NCI-H526 (cell line): ENCODE results near the gene NOMO2.
"Not testable (repeated sequence)": the region's sequence is repeated elsewhere in the genome, so short reads cannot be mapped to it uniquely, and the experiment has no call there.

Experiments
- DNase-seq, 2 experiments: peaks; one replicate each; lab custom pipeline; 2025; lab: John Stamatoyannopoulos, UW

The NOMO2 gene

GRCh38 chr16:18522637-18523036 lies 39.3 kb downstream of the NOMO2 start:
- not testable (repeated sequence) for DNase-seq

GRCh38 chr16:18521445-18522181 lies 40.3 kb downstream of the NOMO2 start:
- DNase-seq: not testable (repeated sequence)

GRCh38 chr16:18518536-18519283 lies 43.2 kb downstream of the NOMO2 start:
- not testable (repeated sequence) for DNase-seq

GRCh38 chr16:18498430-18498829 lies 63.5 kb downstream of the NOMO2 start:
- DNase-seq: not testable (repeated sequence)

- not testable (repeated sequence) for DNase-seq
Observed at GRCh38 chr16:18497032-18497431, 64.9 kb downstream of the NOMO2 start.

GRCh38 chr16:18492118-18492897 lies 69.6 kb downstream of the NOMO2 start:
- not testable (repeated sequence) for DNase-seq

GRCh38 chr16:18436025-18436424 lies 125.9 kb downstream of the NOMO2 start:
- not testable (repeated sequence) for DNase-seq

DNA sequence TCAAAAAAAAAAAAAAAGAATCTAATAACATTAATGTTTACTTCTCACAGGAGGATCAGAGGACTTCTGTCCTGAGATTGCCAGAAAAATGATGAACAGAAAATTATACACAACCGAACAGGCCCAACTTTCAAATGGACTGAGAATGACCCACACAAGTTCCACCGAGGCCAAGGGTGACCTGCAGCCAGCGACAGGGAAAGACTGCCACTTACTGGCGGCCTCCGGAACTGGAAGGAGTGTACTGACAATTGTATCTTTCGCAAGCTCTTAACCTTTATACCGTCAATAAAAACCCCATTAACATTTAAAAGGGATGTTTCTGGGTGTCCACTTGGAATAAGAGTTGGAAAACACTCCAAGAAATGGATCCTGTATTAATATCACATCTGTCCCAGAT lies 146.1 kb downstream of the NOMO2 start:
- DNase-seq: not testable (repeated sequence)

DNA sequence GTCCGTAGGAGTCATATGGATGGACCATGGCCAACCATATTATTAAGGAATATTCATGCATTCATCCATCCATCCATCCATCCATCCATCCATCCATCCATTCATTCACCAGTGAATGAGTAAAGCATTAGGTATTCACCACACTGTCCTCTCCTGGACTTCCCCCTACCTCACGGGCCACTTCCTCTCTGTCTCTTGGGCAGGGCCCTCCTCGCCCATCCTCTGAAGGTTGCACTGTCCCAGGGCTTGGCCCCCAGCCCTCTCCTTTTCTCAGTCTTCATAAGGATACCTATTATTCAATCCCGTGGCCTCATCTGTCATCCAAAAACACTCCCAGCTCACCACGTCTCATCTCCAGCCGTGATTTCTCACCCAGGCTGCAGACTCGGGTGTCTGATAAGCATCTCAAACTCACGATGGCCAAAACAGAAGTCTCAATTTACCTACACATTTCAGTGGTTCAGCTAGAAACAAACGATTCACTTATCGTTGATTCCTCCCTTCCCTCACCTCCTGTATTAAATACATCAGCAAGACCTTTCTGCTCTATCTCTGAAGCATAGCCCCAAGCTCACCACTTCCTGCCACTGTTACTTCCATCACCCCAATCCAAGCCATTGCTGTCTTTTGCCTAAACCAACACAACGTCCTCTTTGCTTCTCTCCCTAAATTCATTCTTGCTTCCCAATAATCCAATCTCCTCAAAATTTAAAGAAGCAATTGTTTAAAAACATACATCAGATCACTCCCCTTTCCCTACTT lies 152.2 kb downstream of the NOMO2 start:
- not testable (repeated sequence) for DNase-seq

DNA sequence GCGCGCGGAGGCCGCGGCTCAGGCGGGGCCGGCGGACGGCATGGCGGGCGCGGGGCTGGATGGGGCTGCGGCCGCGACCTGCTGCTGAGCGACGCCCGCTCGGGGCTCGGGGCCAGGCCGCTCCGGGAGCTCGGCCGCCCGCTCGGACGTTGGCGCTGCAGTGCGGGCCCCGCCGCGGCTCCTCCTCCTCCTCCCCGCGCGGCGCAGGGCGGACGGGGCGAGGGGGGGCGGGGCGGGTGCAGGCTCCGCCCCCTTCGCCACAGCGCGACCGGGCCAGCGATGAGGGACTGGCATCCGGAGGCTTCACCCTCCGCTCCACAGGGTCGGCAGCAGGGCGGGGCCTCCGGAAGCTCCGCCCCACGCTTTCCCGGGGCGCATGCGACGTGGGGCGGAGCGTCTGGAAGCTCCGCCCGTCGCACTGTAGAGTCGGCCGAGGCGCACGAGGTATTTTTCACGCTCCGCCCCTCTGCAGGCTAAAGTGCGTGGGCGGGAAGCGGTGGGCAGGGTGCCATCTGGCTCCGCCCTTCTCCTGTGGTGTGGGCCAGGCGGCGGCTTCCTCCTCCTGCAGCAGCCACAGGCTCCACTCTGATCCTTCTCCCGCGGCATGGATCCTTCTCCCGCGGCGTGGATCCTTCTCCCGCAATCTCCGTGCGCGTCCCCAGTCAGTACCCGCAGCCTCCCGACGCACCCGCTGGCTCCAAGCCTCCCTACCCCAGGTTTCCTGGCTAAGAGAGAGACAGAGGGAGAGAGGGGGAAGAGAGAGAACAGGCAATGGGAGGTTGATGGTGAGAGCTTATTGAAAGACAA lies 159.8 kb downstream of the NOMO2 start:
- DNase-seq: not testable (repeated sequence)

DNA sequence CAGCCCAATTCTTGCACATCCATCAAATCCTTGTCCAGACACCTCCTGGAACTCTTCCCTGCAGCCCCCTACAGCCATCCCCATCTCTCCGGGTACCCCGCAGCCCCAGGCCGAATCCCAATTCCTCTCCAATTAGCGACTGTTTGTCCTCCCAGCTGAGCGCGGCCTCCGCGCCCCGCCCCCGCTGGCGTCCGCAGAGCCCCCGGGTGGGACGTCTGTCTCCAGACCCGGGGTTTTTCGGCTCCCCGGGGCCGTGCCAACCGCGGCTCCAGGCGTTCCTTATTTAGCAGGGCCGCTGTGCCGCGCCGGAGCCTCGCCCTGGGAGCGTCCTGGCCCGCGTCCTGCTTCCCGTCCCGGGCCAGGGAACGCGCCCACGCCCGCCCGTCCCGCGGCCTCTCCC lies 160.7 kb downstream of the NOMO2 start:
- DNase-seq: not testable (repeated sequence)

DNA sequence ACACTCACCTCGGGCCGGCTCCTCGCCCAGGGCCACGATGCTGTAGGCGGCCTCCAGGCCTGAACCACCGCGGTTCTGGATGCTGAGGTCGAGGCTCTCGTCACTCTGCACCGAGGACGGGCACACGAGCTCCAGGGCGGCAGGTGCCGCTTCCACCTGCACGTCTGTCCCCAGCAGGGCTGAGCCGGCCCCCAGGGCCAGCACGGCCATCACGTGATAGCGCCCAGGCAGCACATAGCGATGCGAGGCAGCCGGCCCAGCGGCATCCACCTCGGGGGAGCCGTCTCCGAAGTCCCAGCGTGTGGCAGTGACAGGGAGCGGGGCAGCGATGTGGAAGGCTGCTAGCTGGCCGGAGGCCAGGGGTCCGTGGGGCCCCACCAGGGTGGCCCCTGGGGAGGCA lies 167.5 kb downstream of the NOMO2 start:
- DNase-seq: not testable (repeated sequence)

- DNase-seq: not testable (repeated sequence)
Observed at GRCh38 chr16:18387767-18388166, 174.1 kb downstream of the NOMO2 start.

- not testable (repeated sequence) for DNase-seq
Observed at GRCh38 chr16:18386517-18386916, 175.4 kb downstream of the NOMO2 start.

DNA sequence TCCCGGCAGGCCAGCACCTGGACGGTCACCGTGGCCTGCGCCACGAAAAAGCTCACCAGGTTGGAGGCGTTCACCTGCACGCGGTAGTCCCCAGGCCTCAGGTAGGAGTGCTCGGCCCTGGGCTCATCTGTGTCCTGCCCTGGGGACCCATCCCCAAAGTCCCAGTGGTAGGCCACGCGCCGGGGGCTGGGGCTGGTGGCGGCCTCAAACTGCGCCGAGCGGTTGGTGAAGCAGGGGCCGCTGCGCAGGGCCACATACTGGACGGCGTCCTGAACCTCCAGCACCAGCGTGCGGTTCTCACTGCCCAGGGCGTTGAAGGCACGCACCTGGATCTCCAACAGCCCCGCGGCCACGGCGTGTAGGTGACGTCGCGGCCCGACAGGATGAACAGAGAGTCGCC lies 176.6 kb downstream of the NOMO2 start:
- DNase-seq: not testable (repeated sequence)

DNA sequence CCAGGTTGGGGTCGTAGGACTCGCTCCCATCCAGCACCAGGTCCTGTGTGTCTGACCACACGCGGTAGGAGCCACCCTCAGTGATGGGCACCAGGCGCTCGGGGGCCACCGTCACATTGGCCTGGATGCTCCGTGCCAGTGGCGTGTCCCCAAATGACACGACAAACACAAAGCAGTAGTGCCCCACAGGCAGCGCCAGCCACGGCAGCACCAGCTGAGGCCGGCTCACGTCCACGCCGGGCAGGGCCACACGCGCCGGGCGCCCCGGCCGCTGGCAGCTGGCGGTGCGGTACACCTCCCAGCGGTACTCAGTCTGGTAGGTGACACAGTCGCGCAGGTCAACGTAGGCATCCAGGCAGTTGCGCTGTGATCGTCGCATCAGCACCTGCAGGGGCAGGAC lies 177.0 kb downstream of the NOMO2 start:
- not testable (repeated sequence) for DNase-seq

- DNase-seq: not testable (repeated sequence)
Observed at GRCh38 chr16:18384098-18384636, 177.7 kb downstream of the NOMO2 start.

GRCh38 chr16:18382696-18383095 lies 179.2 kb downstream of the NOMO2 start:
- not testable (repeated sequence) for DNase-seq
